CD4-positive, alpha-beta T cell treated with Interferon gamma for 1 hour (primary cell): Measurements from ENCODE around the gene KRT3.

Experiments
- DNase-seq: peaks from one replicate; pipeline ENCODE4 v3.0.0-alpha.2; 2020

Gene KRT3

GRCh38 chr12:52826611-52827498 is 30.9 kb upstream of the KRT3 start:
- no peak for DNase-seq

DNA sequence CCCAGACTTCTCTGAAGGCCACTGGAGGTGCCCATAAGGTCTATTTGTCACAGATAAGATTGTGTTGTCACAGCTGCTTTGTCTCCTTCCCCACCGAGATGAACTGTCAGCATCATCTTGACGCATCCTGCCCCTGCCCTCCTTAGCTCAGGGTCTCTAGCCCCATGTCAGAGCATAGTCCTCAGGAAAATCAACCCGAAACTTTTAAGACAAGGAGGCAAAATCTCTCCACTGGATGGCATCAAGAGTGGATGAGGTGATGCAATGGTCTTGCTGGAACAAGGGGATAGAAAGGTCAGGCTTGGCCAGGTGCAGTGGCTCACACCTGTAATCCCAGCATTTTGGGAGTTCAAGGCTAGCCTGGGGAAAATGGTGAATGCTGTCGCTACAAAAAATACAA is 30.0 kb upstream of the KRT3 start:
- no peak for DNase-seq

DNA sequence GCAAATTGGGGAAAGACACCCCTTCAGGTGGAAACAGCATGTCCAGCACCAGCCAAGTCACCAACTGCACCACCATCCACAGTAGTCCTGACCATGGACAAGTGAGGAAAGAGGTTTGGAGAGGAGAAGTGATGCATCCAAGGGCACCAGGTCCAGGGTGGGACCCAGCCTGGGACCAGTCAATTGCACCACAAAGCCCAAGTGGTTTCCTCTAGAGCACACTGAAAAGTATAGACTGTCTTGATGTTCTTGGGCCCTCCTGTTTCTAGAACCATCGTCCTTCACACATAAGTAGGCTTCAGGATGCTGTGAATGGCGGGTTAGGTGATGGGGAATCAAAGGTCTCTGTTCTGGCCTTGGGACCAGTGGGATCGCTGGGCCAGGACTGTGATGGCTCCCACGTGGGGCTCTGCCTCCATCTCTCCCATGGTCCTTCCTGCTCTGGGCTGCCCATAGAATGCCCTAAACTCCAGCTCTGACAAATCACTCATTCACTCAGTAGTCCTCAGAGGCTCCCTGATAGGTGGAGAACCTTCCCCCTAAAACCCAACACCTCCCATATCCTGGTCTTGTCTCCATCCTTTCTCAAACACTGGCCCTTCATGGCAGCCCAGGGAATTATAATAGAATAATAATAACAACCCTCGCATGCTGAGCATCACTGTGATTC is 29.0 kb upstream of the KRT3 start:
- no peak for DNase-seq

GRCh38 chr12:52823761-52824450 is 28.0 kb upstream of the KRT3 start:
- no peak for DNase-seq

GRCh38 chr12:52822771-52823510 is 27.0 kb upstream of the KRT3 start:
- no peak for DNase-seq

DNA sequence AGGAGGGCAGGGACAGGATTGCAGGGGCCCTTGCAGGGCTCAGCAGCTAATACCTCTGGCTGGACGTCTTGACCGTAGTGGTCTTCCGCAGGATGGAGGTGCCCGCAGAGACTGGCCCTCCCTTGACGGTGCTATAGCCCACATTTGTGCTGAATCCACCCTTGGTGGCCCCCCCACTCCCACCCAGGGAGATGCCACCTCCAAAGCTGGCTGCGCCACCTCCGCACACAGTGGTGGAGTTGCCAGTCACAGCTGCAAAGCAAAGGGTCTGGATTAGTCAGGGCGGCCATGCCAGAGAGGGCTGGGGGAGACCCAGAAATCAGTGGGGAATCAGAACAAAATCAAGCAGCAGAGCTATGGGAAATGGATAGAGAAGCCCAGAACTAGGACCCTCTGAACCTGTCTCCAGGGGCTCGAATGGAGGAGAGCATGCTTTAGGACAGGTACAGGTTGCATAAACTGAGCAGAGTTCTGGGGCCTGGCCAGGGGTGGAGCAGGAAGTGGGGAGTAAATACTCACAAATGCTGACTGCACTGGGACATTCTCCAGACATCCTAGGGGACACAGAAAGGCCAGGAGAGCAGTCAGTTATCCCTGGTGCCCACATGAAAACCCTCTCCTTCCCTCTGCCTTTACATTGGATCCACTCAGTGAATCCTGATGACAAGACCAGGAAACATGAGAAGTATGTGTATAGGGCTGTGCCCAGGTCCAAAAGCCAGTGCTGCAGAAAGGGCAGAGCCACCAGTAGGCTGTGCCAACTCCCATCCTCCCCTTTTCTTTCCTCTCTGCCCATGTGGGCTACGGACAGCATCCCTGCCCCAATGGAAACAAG is 26.1 kb upstream of the KRT3 start:
- no peak for DNase-seq

DNA sequence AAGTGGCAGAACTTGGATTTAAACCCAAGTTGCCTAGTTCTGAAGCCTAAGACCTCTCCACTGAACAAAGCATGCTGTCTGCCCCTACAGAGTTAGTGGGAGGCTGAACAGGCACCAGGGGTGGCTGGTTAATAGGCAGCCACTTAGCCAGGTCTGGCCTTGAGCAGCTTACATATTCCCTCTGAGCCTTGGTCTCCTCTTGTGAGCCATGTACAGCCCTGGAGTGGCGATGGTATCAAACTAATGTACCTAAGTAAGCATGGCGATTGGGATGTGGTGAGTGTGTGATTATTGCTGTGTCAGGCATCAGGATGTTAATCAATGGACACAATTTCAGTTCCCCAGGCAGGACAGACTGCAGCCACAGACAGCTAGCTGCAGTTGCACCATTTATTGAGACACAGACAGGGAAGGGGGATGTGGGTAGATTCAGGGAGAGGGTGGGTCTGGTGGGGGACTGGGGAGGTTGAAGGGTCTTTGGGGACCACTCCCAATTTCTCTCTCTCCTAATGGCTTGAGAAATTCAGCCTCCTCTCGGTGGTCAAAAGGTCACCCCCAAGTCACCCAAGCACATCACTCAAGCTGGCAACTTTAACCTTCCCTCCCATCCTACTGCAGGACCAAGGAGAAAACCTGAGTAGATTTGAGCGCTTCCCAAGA is 25.3 kb upstream of the KRT3 start:
- no peak for DNase-seq

DNA sequence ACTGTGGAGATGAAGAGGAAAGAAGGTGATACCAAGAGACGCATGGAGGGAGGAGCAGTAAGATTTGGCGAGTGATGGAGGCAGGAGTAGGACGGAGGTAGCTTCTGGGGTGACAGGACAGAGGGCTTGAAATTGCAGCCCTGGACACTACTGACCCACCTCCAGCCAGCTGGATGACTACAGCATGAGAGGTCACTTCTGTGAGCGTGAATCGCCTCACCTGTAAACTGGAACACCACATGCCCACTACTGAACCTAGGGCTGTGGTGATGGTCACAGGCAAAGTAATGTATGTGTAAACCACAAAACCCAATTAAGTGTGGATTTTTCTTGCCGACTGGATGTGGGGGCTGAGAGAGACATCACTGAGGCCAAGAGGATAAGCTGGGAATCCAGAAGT is 24.6 kb upstream of the KRT3 start:
- no peak for DNase-seq

DNA sequence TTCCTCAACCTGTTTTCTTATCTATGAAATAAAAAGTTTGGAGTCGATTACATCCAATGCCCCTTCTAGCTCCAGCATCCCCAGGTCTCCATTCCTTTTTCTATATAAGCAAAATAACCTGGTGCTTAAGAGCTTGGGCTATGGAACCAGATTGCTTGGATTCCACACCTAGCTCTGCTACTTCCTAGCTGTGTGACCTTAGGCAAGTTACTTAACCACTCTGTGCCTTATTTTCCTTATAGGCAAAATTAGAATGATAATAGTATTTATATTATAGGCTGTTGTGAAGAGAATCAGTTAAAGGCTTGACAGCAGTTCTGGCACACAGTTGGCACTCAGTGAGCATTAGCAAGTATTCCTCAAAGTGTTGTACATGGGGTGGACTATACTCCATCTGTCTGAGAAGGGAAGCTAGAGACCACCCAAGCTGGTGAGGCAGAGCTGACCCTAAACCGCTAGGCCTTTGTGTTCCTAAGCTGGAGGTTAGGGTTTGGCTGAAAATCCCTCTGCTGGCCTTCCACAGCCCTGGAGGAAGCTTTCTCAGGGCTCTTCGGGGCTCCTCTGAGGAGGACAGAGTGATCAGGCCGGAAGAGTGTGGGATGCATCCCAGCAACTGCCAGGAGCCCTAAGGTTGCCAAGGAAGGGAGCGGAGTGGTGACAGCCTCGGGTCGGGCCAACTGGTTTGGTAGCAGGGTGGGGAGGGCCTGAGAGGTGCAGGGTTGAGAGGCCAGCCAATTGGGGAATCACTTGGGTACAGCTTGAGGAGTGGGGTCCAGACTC is 24.0 kb upstream of the KRT3 start:
- no peak for DNase-seq

- no peak for DNase-seq
Observed at GRCh38 chr12:52818887-52819420, 23.0 kb upstream of the KRT3 start.

DNA sequence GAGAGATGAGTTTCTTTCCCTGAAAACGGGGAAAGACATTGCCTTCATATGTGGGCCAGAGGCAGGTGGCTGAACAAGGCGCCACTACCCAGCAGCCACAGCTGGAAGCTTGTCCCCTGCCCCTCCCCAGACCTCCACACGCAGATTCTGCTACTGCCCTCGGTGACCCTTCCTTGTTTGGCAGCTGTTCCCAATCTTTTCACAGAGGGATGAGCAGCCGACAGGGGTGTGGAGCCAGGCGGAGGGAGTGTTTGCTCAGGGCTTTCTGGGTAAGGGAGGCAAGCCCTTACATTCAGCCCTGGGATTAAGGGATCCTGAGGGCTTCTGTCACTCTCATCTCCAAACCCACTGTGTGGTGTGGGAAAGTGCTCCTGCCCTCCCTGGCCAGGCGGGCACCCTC is 22.5 kb upstream of the KRT3 start:
- DNase-seq: no peak

- no peak for DNase-seq
Observed at GRCh38 chr12:52817699-52818238, 21.9 kb upstream of the KRT3 start.

GRCh38 chr12:52817003-52817698 is 21.2 kb upstream of the KRT3 start:
- no peak for DNase-seq

DNA sequence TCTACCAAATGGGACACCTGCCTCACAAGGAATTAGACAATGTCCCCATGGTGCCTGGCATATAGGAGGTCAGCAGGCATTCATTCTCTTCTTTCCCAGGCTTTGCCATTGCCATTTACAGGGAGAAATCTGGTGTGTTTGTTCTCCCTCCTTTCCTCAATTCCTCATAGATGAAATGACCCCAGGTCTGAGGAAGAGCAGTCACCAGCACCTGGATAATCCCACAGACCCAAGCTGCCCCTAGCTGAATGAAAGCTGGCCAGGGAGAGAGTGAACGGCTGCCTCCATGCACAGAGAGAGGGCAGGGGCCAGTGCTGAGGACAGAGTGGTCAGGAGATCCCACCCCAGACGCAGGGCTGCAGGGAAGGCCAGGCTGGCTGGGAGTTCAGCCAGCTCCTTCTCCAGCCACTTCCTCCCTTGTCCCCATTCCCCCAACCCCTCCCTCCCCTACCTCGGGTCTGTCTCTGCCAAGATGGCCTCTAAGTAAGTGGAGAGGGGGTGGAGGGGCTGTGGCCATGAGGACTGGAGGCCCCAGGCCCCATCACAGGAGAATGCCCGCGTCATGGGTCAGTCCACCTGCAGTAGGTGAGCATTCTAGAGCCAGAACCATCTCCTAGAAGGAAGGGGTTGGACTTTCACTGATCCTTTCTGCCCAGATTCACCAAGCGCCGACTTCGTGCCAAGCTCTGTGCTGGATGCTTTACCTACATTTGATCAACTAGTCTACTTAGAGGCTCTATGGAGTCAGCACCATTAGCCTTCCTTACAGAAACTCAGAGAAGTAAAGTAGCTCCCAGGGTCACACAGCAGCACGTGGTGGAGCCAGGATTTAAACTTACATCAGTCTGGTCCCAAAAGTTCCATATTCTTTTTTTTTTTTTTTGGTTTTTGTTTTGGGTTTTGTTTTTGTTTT is 20.0 kb upstream of the KRT3 start:
- no peak for DNase-seq

DNA sequence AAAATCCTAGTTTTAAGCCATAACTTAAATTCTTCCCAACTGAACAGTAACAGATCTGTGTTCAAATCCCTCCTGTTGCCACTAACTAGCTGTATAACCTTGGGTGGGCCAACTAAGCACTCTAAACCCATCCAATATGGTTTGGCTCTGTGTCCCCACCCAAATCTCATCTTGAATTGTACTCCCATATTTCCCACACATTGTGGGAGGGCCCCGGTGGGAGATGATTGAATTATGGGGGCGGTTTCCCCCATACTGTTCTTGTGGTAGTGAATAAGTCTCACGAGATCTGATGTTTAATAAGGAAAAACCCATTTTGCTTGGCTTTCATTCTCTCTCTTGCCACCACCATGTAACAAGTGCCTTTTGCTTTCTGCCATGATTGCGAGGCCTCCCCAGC is 19.2 kb upstream of the KRT3 start:
- no peak for DNase-seq

GRCh38 chr12:52814710-52815155 is 18.8 kb upstream of the KRT3 start:
- DNase-seq: no peak

DNA sequence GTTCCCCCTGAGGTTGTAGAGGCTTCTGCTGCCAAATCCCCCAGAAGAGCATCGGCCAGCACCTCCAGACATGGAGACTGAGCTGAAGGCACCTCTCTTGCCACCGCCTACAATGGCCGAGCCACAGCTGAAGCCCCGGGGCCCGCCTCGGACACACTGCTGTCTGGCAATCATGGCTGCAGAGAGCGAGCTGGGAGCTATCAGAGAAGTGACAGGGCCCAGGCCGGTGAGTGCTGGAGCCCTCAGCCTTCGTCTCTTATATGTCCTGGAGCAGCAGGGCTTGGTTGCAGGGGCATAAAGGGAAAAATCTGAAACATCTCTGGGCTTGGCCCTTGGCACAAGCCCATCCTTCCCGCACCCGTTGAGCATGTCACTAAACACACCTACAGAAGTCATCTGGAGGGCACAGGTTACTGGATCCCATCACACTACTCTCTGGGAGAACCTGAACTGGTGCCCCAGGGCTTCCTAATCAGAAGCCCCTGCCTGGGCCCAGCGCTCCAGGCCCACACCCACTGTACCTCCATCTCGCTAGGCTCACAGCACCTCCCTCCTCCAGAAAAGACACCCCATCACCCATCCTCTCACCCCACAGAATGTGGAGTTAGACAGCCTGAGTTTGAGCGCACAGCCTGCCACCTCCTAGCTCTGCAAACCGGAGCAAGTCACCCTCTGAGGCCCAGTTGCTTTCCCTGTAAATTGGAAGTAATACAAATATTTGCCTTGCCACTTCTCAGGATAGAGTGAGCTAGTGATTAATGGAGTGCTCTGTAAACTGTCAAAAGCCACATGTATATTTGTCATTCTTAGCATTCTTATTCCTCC is 18.2 kb upstream of the KRT3 start, which contains the start of gene KRT4:
Gene KRT4 (minus strand): TSS at position 232 of the 825 bp plus-strand sequence. CDS start 58 bp downstream, at position 174.
- no peak for DNase-seq
